KOPT-K1 (cell line): ENCODE results near the gene HYAL3.
A peak's percentile ranks its signal among the peaks of the same experiment; 100 is the strongest.
"Not testable (repeated sequence)": the region's sequence is repeated elsewhere in the genome, so short reads cannot be mapped to it uniquely, and the experiment has no call there.

Experiments used
- H3K27ac ChIP-seq: fragments of 200-600 bp; sonication (generic); 2 replicates; pipeline ENCODE4 v1.5.1; 2016; ENCODE audit warnings: antibody characterized with exemption, mild to moderate bottlenecking, low read depth, low read length; ENCODE audit not compliant: poor library complexity, severe bottlenecking
- H3K36me3 ChIP-seq: fragments of 200-600 bp; sonication (generic); 2 replicates; pipeline ENCODE4 v1.5.1; 2017; ENCODE audit warnings: antibody characterized with exemption, mild to moderate bottlenecking, low read length, moderate library complexity; ENCODE audit not compliant: insufficient read depth
- H3K9me3 ChIP-seq: fragments of 200-600 bp; sonication (generic); 2 replicates; pipeline ENCODE4 v1.5.1; 2017; ENCODE audit warnings: antibody characterized with exemption, low read length, mild to moderate bottlenecking; ENCODE audit not compliant: insufficient read depth, poor library complexity, severe bottlenecking

HYAL3 gene

GRCh38 chr3:50322386-50323091, 23.3 kb upstream of the HYAL3 start, which contains the start of gene HYAL2:
Gene HYAL2 (minus strand): TSS chr3:50322745. CDS start chr3:50320489, 2,256 bp downstream.
- peak within 1 kb of the TSS; percentile 96 for H3K27ac ChIP-seq

GRCh38 chr3:50322115-50322385, 22.8 kb upstream of the HYAL3 start:
- Histone ChIP-seq H3K27ac (peak overlapping the region; percentile 96), H3K9me3 (no peaks in the 10 kb centered on the region), H3K36me3 (peaks cover 57% of the 10 kb centered on the region)

More at GRCh38 chr3:50322386-50323091, 23.3 kb upstream of the HYAL3 start, which contains the start of gene HYAL2:
- H3K9me3 ChIP-seq: no peaks in the 10 kb centered on the region
- H3K36me3 ChIP-seq: peaks cover 52% of the 10 kb centered on the region

- no peaks in the 10 kb centered on the region for H3K9me3 ChIP-seq
- peak overlapping the region; percentile 96 for H3K27ac ChIP-seq
- H3K36me3 ChIP-seq: peaks cover 61% of the 10 kb centered on the region
Observed at GRCh38 chr3:50321336-50322114, 22.3 kb upstream of the HYAL3 start.

- H3K9me3 ChIP-seq: no peaks in the 10 kb centered on the region
- peaks cover 62% of the 10 kb centered on the region for H3K36me3 ChIP-seq
- peak overlapping the region; percentile 96 for H3K27ac ChIP-seq
Observed at GRCh38 chr3:50320853-50321335, 21.7 kb upstream of the HYAL3 start.

- Histone ChIP-seq H3K9me3 (no peaks in the 10 kb centered on the region), H3K27ac (peak overlapping the region; percentile 96), H3K36me3 (peaks cover 54% of the 10 kb centered on the region)
Observed at GRCh38 chr3:50319894-50320625, 20.9 kb upstream of the HYAL3 start.

GRCh38 chr3:50319181-50319893, 20.1 kb upstream of the HYAL3 start:
- peaks cover 46% of the 10 kb centered on the region for H3K36me3 ChIP-seq
- H3K9me3 ChIP-seq: no peaks in the 10 kb centered on the region
- H3K27ac ChIP-seq: no peak overlapping the region

GRCh38 chr3:50318615-50319014, 19.4 kb upstream of the HYAL3 start:
- H3K36me3 ChIP-seq: peaks cover 39% of the 10 kb centered on the region; the same call in 1 of the 2 replicates
- H3K9me3 ChIP-seq: no peaks in the 10 kb centered on the region
- H3K27ac ChIP-seq: no peak overlapping the region

- Histone ChIP-seq H3K27ac (no peak overlapping the region), H3K36me3 (peaks cover 35% of the 10 kb centered on the region; the same call in 1 of the 2 replicates), H3K9me3 (no peaks in the 10 kb centered on the region)
Observed at GRCh38 chr3:50318163-50318562, 19.0 kb upstream of the HYAL3 start.

GRCh38 chr3:50317300-50317699, 18.1 kb upstream of the HYAL3 start:
- Histone ChIP-seq H3K27ac (no peak overlapping the region), H3K36me3 (peaks cover 35% of the 10 kb centered on the region; the same call in 1 of the 2 replicates), H3K9me3 (no peaks in the 10 kb centered on the region)

- Histone ChIP-seq H3K9me3 (no peaks in the 10 kb centered on the region), H3K27ac (no peak overlapping the region), H3K36me3 (peaks cover 35% of the 10 kb centered on the region; the same call in 1 of the 2 replicates)
Observed at GRCh38 chr3:50316657-50317242, 17.5 kb upstream of the HYAL3 start.

- H3K27ac ChIP-seq: no peak overlapping the region
- H3K9me3 ChIP-seq: peaks cover 2% of the 10 kb centered on the region
- peaks cover 35% of the 10 kb centered on the region; the same call in 1 of the 2 replicates for H3K36me3 ChIP-seq
Observed at GRCh38 chr3:50314816-50315215, 15.6 kb upstream of the HYAL3 start.

GRCh38 chr3:50314342-50314741, 15.1 kb upstream of the HYAL3 start:
- Histone ChIP-seq H3K36me3 (peaks cover 31% of the 10 kb centered on the region; the same call in 1 of the 2 replicates), H3K27ac (no peak overlapping the region), H3K9me3 (peaks cover 6% of the 10 kb centered on the region)

- H3K9me3 ChIP-seq: peaks cover 15% of the 10 kb centered on the region
- not testable (repeated sequence) for H3K27ac ChIP-seq, H3K36me3 ChIP-seq
Observed at GRCh38 chr3:50312041-50312440, 12.8 kb upstream of the HYAL3 start.

GRCh38 chr3:50304601-50305000, 5.4 kb upstream of the HYAL3 start:
- H3K36me3 ChIP-seq: no peaks in the 10 kb centered on the region
- peaks cover 16% of the 10 kb centered on the region for H3K9me3 ChIP-seq
- H3K27ac ChIP-seq: no peak overlapping the region
